ENCODE results near the gene RNF166. TPM values are rescaled to one million over a fixed set of nuclear protein-coding genes. Genes with fewer than 3 reads are reported as not detected.

RNF166 gene, protein sequence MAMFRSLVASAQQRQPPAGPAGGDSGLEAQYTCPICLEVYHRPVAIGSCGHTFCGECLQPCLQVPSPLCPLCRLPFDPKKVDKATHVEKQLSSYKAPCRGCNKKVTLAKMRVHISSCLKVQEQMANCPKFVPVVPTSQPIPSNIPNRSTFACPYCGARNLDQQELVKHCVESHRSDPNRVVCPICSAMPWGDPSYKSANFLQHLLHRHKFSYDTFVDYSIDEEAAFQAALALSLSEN
- 10 to 100 TPM; 29.1 to 49.4 TPM for total RNA-seq

DNA sequence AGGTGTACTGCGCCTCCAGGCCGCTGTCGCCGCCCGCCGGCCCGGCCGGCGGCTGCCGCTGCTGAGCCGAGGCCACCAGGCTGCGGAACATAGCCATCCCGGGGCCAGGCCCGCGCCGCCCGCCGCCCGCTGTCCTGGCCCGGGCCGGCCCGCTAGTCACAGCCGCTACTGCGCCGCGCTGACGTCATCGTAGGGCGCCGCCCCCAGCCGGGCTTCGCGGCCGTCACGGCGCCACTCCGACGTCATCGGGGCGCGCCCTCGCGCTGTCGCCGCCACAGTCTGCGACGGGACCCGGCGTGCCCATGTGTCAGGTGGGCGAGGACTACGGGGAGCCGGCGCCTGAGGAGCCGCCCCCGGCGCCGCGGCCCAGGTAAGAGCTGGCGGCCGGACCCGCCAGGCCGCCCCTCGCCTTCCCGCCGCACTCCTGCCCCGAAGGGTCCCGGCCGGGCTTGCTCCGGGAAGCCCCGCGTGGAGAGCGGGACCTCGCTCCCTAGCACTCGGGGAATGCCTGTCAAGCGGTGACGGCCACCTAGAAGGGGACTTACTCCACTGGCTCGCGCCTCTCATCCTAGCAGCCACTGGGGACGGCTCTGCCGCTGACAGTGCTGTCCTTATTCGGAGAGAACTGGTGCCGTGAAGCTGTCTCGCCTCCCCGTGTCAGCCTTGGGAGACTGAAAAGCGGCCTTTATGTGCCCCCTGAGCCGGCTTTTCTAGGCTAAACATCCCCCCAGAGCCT lies at the start of gene RNF166, which contains the start of gene CTU2:
Gene RNF166 (minus strand): TSS at position 180 of the 736 bp plus-strand sequence. CDS start 83 bp downstream, at position 97.
Gene CTU2 (plus strand): TSS at position 275 of the 736 bp plus-strand sequence. CDS start 28 bp downstream, at position 303.
- Mint-ChIP-seq H3K36me3 (no peaks in the 10 kb centered on the region), H3K9me3 (no peaks in the 10 kb centered on the region), H3K27ac (peak within 1 kb of the TSS; percentile 85 to 91), H3K4me3 (peak within 1 kb of the TSS; percentile 88), H3K27me3 (no peaks in the 10 kb centered on the region), H3K4me1 (ENCODE audit: low read depth in 2 of 2) (peaks cover 43 to 49% of the 10 kb centered on the region in 2 donors)
- DNase-seq (ENCODE audit: low spot score) (peak; percentile 95), ATAC-seq (peak; percentile 90 to 92)

DNA sequence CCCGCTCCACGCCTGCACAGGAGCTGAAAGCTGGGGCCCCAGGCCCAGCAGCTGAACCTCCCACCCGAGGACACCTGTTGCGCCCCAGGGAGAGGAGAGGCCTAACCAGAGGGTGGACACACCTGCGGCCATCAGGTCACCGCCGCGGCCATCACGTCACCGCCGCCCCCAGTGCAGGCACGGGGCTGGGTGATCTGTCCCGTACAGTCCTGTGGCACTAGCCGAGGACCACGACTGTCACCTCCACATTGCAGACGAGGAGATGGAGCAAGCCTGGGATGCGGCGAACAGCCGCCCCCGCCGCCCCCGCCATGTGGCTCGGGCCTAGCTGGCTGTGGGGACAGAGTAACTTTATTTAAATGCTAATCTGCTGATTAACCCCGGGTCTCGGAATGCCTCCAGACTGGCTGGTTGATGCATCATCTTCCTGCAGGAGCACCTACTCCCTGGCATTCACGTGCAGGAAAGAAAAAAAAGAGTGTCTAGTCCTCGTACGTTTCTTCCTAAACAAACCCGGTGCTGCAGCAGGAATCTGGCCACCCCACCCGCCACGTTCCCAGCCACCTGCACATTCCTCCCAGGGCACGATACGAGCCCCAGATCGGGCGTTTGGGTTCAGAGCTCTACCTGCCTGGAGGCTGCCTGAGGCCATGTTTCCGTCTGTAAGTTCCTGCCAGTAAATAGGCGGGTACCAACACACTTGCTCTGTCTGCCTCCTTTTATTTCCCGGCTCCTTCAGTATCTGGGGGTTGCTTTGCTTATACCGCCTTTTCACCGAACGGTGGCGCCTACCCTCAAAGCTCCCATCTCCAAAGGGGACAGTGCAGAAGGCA lies 48.9 kb upstream of the RNF166 start:
- Mint-ChIP-seq H3K36me3 (no peaks in the 10 kb centered on the region), H3K27me3 (no peaks in the 10 kb centered on the region), H3K4me3 (no peak overlapping the region), H3K27ac (no peak overlapping the region), H3K9me3 (no peaks in the 10 kb centered on the region), H3K4me1 (ENCODE audit: low read depth in 2 of 2) (peaks cover 11 to 15% of the 10 kb centered on the region in 2 donors)
- ATAC-seq, result no peak
- DNase-seq (ENCODE audit: low spot score), result no peak

DNA sequence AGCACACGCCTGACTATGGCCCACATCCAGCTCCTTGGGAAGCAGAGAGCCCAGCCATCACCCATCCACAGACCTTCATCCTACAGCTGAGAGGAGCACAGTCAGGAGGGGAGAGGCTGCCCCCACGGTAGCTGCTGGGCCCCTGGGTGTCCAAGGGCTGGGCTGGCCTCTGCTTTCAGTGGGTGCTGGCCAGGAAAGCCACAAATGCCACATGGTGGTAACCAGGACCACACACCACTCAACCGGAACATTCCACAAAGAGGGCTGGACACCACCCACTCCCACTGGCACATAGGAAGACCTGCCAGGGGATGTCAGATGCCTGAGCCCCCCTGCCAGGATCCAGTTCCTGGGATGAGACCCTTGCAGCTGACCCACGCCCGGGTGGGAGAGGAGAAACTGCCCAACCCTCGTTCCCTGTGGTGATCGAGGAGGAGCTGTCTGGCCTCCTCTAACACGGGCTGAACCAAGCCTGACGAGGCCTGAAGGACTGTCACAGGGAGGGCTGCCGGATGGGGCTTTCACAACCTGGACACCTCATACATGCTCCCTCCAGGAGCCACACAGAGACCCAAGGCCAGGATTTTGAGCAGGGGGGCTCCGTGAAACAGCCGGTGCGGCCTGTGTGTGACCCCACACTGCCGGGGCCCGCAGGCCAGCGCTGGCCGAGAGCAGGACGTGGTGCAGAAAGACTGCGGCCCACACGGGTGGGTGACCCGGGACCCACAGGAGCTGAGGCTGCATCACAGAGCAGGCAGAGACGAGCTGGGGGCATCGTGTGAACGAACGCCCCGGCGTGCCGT lies 48.1 kb upstream of the RNF166 start:
- Mint-ChIP-seq H3K27me3 (no peaks in the 10 kb centered on the region), H3K4me3 (no peak overlapping the region), H3K9me3 (no peaks in the 10 kb centered on the region), H3K27ac (no peak overlapping the region), H3K36me3 (no peaks in the 10 kb centered on the region), H3K4me1 (ENCODE audit: low read depth in 2 of 2) (peaks cover 11 to 15% of the 10 kb centered on the region in 2 donors)
- no peak for DNase-seq (ENCODE audit: low spot score)
- no peak for ATAC-seq

DNA sequence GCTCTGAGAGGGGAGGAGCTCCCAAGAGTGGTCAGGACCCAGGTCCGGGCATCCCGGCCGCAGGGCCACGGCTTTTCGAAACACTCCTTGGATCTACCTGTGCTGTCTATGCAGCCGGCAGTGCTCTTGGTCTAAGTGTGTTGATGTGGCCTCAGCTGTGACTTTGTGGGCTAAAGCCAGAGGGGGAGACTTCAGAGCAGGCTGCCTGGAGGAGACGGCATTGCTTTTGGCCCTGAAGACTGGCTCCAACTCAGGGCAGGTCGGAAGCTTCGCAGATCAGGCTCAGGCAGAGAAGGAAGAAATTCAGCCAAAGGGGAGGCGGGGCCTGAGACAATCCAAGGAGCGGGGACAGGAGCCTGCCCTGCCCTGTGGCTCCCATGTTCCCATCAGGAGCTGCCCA lies 47.4 kb upstream of the RNF166 start:
- H3K4me1 Mint-ChIP-seq (ENCODE audit: low read depth in 2 of 2), result peaks cover 8 to 11% of the 10 kb centered on the region in 2 donors
- no peak for DNase-seq (ENCODE audit: low spot score)
- no peak overlapping the region for H3K27ac Mint-ChIP-seq
- ATAC-seq, result no peak
- no peaks in the 10 kb centered on the region for H3K36me3 Mint-ChIP-seq
- H3K9me3 Mint-ChIP-seq, result no peaks in the 10 kb centered on the region
- no peaks in the 10 kb centered on the region for H3K27me3 Mint-ChIP-seq
- H3K4me3 Mint-ChIP-seq, result no peak overlapping the region

DNA sequence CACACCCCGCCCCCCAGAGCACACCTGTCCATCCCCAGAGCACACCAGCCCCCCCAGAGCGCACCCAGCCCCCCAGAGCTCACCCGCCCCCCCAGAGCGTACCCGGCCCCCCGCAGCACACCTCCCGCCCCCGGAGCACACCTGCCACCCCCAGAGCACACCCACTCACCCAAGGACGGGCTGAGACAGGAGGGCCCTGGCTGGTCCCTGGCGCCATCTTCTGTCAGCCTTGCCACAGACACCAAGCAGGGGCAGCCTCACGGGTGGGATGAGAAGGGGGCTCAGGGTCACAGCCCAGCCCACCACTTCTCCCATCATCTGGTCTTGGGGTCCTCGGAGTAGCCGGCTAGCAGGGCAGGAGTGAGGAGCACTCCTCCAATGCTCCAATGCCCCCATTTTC lies 47.0 kb upstream of the RNF166 start:
- Mint-ChIP-seq H3K27ac (no peak overlapping the region), H3K4me1 (ENCODE audit: low read depth in 2 of 2) (peaks cover 5 to 7% of the 10 kb centered on the region in 2 donors), H3K27me3 (no peaks in the 10 kb centered on the region), H3K9me3 (no peaks in the 10 kb centered on the region), H3K4me3 (no peak overlapping the region), H3K36me3 (no peaks in the 10 kb centered on the region)
- DNase-seq (ENCODE audit: low spot score) (no peak), ATAC-seq (no peak)

DNA sequence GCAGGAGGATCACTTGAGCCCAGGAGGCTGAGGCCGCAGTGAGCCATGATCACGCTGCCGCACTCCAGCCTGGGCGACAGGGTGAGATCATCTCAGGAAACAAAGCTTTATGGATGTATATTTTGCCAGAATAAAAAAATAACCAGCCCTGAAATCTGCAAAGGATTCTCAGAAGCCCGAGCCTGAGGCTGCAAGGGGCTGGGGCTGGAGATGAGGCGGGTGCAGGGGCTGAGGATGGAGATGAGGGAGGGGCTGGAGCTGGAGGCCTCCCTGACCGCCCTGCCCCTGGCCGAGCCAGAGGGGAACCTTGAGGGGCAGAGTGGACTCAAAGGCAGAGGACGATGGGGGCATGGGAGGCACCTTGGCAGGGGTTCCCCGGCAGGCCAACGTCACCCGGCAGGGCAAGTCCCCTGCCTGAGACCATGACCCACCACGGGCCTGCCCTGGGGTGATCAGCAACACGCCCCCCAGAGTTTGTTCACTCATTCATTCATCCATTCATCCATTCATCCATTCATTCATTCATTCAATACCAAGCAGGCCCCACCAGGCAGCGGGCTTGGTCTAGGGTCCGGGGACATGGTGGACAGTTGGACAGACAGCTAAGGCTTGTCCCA lies 46.3 kb upstream of the RNF166 start:
- Mint-ChIP-seq H3K4me3 (no peak overlapping the region), H3K27me3 (no peaks in the 10 kb centered on the region), H3K4me1 (ENCODE audit: low read depth in 2 of 2) (peaks cover 5 to 8% of the 10 kb centered on the region in 2 donors), H3K9me3 (no peaks in the 10 kb centered on the region), H3K36me3 (no peaks in the 10 kb centered on the region), H3K27ac (no peak overlapping the region)
- no peak for ATAC-seq
- no peak for DNase-seq (ENCODE audit: low spot score)

DNA sequence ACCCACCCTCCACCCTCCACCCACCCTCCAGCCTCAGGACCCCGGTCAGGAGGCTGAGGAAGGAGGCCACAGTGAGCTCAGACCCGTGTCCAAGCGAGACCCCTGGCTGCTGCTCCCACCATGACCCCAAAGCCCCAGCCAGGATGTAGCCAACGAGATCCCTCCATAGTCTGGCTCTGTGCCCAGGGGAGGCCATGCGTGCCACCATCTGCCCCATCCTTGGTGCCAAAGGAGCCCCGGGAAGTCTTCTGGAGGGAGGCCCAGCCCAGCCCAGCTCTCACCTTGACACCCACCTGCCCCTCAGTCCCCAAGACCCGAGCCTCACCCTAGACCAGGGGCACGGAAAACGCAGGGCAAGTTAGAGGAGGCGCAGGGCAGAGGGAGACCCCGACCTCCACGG lies 44.6 kb upstream of the RNF166 start:
- no peaks in the 10 kb centered on the region for H3K27me3 Mint-ChIP-seq

DNA sequence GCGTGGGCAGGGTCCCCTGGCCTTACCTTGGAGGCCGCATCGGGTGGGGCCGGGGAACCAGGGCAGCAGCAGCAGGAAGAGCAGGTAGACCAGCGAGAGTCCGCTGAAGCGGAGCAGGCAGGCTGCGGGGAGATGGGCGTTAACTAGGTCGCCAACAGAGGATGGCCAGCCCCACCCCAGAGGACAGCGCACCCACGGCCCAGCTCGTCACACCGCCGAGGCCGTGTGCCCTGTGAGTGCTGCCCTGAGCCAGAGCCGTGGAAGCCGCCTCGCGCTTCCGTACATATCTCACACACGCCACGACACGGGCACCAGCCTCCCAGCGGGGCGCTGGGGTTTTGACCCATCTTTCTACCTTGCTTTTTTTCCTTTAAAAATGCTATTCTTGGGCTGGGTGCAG lies 43.1 kb upstream of the RNF166 start:
- H3K27ac Mint-ChIP-seq, result no peak overlapping the region
- H3K27me3 Mint-ChIP-seq, result no peaks in the 10 kb centered on the region
- DNase-seq (ENCODE audit: low spot score), result no peak
- no peaks in the 10 kb centered on the region for H3K9me3 Mint-ChIP-seq
- ATAC-seq, result no peak
- H3K4me3 Mint-ChIP-seq, result no peak overlapping the region
- no peaks in the 10 kb centered on the region for H3K36me3 Mint-ChIP-seq
- peaks cover 10 to 13% of the 10 kb centered on the region in 2 donors for H3K4me1 Mint-ChIP-seq (ENCODE audit: low read depth in 2 of 2)

More for the DNA sequence above, 44.6 kb upstream of the RNF166 start:
- no peak for DNase-seq (ENCODE audit: low spot score)
- H3K36me3 Mint-ChIP-seq, result no peaks in the 10 kb centered on the region
- H3K27ac Mint-ChIP-seq, result no peak overlapping the region
- H3K4me1 Mint-ChIP-seq (ENCODE audit: low read depth in 2 of 2), result peaks cover 8 to 11% of the 10 kb centered on the region in 2 donors
- no peaks in the 10 kb centered on the region for H3K9me3 Mint-ChIP-seq
- H3K4me3 Mint-ChIP-seq, result no peak overlapping the region
- no peak for ATAC-seq

DNA sequence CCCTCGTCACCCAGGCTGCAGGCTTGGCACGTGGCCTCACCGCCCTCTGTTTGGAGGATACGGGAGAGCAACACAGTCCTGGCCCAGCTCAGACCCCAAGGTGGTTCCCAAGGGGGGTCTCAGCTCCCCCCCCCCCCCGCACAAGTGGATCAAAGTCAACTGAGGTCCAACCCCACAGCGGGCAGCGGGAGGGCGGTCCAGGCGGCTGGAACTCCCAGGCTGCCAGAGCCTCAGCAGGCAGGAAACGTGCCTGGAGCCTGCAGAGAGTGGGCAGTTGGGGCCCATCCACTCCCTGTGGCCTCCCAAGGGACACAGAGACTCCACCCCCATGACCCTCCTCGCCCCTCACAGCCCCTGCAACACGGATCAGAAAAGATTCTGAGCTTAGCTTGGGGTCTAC lies 42.2 kb upstream of the RNF166 start:
- no peaks in the 10 kb centered on the region for H3K9me3 Mint-ChIP-seq
- ATAC-seq (no peak), DNase-seq (ENCODE audit: low spot score) (no peak)
- peak overlapping the region in 1 of 2 donors; percentile 51 for H3K27ac Mint-ChIP-seq
- H3K4me3 Mint-ChIP-seq, result no peak overlapping the region
- peaks cover 5 to 9% of the 10 kb centered on the region in 2 donors for H3K4me1 Mint-ChIP-seq (ENCODE audit: low read depth in 2 of 2)
- H3K27me3 Mint-ChIP-seq, result no peaks in the 10 kb centered on the region
- no peaks in the 10 kb centered on the region for H3K36me3 Mint-ChIP-seq

DNA sequence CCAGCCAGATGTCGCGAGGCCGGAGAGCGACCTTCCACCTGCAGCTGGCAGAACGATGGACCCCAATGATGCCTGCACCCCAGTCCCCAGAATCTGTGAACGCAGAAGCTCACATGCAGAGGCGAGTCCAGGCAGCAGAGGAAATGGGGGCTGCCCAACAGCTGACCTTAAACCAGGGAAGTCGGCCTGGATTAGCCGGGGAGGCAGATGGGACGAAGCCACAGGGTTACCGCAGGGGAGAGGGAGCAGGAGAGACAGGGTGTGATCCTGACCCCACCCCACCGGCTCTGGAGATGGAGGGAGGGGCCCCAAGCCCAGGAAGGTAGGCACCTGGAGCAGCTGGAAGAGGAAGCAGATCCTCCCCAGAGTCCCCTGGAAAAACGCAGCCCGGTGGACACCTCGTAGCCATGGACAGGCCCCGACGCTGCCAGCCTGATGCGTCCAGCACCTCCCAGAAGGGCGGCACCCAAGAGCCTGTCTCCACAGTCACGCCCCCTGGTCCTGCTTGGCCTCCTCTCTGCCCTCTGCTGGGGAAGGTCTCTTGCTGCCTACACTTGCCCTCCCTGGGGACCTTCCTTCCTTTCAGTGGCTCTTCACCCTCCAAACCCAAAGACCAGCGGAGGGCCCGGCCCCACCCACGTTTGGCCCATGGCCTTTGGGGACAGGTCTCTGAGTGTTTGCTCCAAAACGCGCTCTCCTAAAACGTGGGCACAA lies 41.5 kb upstream of the RNF166 start:
- Mint-ChIP-seq H3K27ac (peak overlapping the region in 1 of 2 donors; percentile 51), H3K9me3 (no peaks in the 10 kb centered on the region), H3K27me3 (no peaks in the 10 kb centered on the region), H3K4me3 (no peak overlapping the region), H3K36me3 (no peaks in the 10 kb centered on the region), H3K4me1 (ENCODE audit: low read depth in 2 of 2) (peaks cover 5 to 8% of the 10 kb centered on the region in 2 donors)
- ATAC-seq (peak in 1 of 2 donors; percentile 52), DNase-seq (ENCODE audit: low spot score) (no peak)

DNA sequence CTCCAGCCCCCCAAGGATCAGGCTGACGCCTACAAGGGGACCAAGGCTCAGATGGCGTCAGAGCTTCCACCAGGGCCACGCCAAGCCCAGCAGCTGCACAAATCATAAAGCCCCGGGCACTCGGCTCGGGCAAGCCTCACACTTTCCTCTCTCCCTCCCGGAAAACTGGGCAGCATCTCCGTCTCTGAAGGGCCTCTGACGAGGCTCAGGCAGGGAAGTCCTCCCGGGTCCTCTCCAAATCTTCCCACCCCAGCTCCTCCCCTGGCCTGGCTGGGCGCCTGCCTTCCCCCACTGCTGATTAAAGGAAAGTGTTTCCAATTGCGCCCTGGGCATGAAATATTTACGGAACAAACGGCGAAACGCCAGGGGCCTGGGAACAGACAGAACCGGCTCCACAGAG lies 40.3 kb upstream of the RNF166 start:
- Mint-ChIP-seq H3K4me3 (no peak overlapping the region), H3K4me1 (ENCODE audit: low read depth in 2 of 2) (peaks cover 5 to 6% of the 10 kb centered on the region in 2 donors), H3K27ac (no peak overlapping the region), H3K36me3 (no peaks in the 10 kb centered on the region), H3K27me3 (no peaks in the 10 kb centered on the region), H3K9me3 (no peaks in the 10 kb centered on the region)
- ATAC-seq (no peak), DNase-seq (ENCODE audit: low spot score) (no peak)
